MM.1S (cell line): ENCODE data around the gene RITA1.

Experiments used
- CTCF ChIP-seq: fragments of 300-600 bp; sonication (generic); IDR thresholded peaks from 2 replicates; pipeline ENCODE4 v1.5.1; 2016; ENCODE audit warnings: antibody characterized with exemption, low read length, mixed read lengths
- EZH2 ChIP-seq: fragments of 300-600 bp; sonication (generic); optimal IDR thresholded peaks from 2 replicates; pipeline ENCODE3; 2017; ENCODE audit warnings: low read depth, mild to moderate bottlenecking, antibody characterized with exemption, low read length, mixed read lengths

- TF ChIP-seq CTCF, result no peak
- no peak for TF ChIP-seq EZH2
These were observed 30.5 kb upstream of the RITA1 start for GRCh38 chr12:113155060-113155459.
